OCI-LY1 (cell line): ENCODE data around the gene IGF1R.

Experiments used
- H2AFZ ChIP-seq: fragments of 200-600 bp; sonication (generic), shearing (Covaris generic); 2 replicates; pipeline ENCODE4 v1.6.0; 2014; ENCODE audit warnings: antibody characterized with exemption, mild to moderate bottlenecking, low read length
- H3F3A ChIP-seq: fragments of 200-600 bp; sonication (generic), shearing (Covaris generic); 2 replicates; pipeline ENCODE4 v1.6.0; 2014; ENCODE audit warnings: mild to moderate bottlenecking, antibody characterized with exemption, low read length, moderate library complexity; ENCODE audit not compliant: insufficient read depth
- H3K27ac ChIP-seq: fragments of 200-600 bp; sonication (generic); 2 replicates; pipeline ENCODE4 v1.5.1; 2014; ENCODE audit warnings: low read length, mixed run types, mild to moderate bottlenecking, low read depth; ENCODE audit not compliant: poor library complexity, severe bottlenecking
- H3K27me3 ChIP-seq: fragments of 200-600 bp; sonication (generic); 2 replicates; pipeline ENCODE4 v1.6.0; 2014; ENCODE audit warnings: antibody characterized with exemption, mild to moderate bottlenecking, low read length, moderate library complexity; ENCODE audit not compliant: insufficient read depth
- H3K36me3 ChIP-seq: fragments of 200-600 bp; sonication (generic); 2 replicates; pipeline ENCODE4 v1.6.1; 2014; ENCODE audit warnings: mild to moderate bottlenecking, antibody characterized with exemption, low read length, moderate library complexity, mixed read lengths; ENCODE audit not compliant: insufficient read depth
- H3K4me1 ChIP-seq: fragments of 200-600 bp; sonication (generic); 2 replicates; pipeline ENCODE4 v1.5.1; 2014; ENCODE audit warnings: mild to moderate bottlenecking, low read length, moderate library complexity; ENCODE audit not compliant: insufficient read depth, severe bottlenecking
- H3K4me2 ChIP-seq: fragments of 200-600 bp; sonication (generic), shearing (Covaris generic); 2 replicates; pipeline ENCODE4 v1.6.1; 2014; ENCODE audit warnings: low read length
- H3K4me3 ChIP-seq: fragments of 200-600 bp; sonication (generic); 2 replicates; pipeline ENCODE4 v1.5.1; 2014; ENCODE audit warnings: low read length, low read depth, mild to moderate bottlenecking, mixed read lengths; ENCODE audit not compliant: poor library complexity, severe bottlenecking
- H3K79me2 ChIP-seq: fragments of 200-600 bp; shearing (Covaris generic); 2 replicates; pipeline ENCODE4 v1.6.1; 2016; ENCODE audit warnings: mixed run types, low read length, mixed read lengths; ENCODE audit not compliant: insufficient read depth
- H3K9ac ChIP-seq: fragments of 200-600 bp; sonication (generic), shearing (Covaris generic); 2 replicates; pipeline ENCODE4 v1.6.1; 2014; ENCODE audit warnings: mild to moderate bottlenecking, low read length, mixed read lengths
- H3K9me2 ChIP-seq: fragments of 200-600 bp; sonication (generic), shearing (Covaris generic); 2 replicates; pipeline ENCODE4 v1.6.1; 2014; ENCODE audit warnings: low read depth, mild to moderate bottlenecking, low read length, mixed read lengths
- H3K9me3 ChIP-seq: fragments of 200-600 bp; shearing (Covaris generic); 2 replicates; pipeline ENCODE4 v1.6.1; 2014; ENCODE audit warnings: low read length, mixed read lengths
- H4K20me1 ChIP-seq: fragments of 200-600 bp; sonication (generic), shearing (Covaris generic); 2 replicates; pipeline ENCODE4 v1.6.0; 2016; ENCODE audit warnings: mild to moderate bottlenecking, low read length; ENCODE audit not compliant: insufficient read depth
- EZH2 ChIP-seq: fragments of 200-600 bp; sonication (generic), shearing (Covaris generic); IDR thresholded peaks from 2 replicates; pipeline ENCODE4 v1.8.0; 2017; ENCODE audit warnings: borderline replicate concordance, mixed run types, mild to moderate bottlenecking, antibody characterized with exemption, low read length, moderate library complexity, mixed read lengths
- TF ChIP-seq, protein P1 (sequence below): fragments of 200-600 bp; sonication (generic), shearing (Covaris generic); IDR thresholded peaks from 2 replicates; pipeline ENCODE4 v1.5.1; 2017; ENCODE audit warnings: mild to moderate bottlenecking, antibody characterized with exemption, low read length, moderate library complexity, mixed read lengths

The IGF1R gene

DNA sequence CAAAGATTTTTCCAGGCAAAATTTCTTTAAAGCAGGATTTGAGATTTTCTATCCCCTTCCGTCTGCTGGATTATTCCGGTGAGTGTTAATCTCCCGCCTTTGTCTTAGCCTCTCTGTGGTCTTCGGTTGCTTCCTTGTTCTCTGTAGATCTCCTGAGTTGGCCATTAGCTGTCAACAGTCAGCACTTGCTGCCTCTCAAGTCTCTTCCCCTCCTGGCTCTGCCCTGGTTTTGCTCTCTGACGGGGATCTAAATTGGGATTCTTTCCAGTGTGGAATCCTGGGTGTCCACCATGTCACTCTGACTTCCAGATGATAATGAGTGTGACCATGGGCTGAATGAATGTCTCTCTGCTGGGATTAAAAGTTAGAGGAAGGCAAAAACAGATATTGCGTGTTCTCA, 121.5 kb downstream of the IGF1R start:
- H3K4me2 ChIP-seq: no peak overlapping the region
- H3K9ac ChIP-seq: no peak overlapping the region
- TF ChIP-seq, protein P1, sequence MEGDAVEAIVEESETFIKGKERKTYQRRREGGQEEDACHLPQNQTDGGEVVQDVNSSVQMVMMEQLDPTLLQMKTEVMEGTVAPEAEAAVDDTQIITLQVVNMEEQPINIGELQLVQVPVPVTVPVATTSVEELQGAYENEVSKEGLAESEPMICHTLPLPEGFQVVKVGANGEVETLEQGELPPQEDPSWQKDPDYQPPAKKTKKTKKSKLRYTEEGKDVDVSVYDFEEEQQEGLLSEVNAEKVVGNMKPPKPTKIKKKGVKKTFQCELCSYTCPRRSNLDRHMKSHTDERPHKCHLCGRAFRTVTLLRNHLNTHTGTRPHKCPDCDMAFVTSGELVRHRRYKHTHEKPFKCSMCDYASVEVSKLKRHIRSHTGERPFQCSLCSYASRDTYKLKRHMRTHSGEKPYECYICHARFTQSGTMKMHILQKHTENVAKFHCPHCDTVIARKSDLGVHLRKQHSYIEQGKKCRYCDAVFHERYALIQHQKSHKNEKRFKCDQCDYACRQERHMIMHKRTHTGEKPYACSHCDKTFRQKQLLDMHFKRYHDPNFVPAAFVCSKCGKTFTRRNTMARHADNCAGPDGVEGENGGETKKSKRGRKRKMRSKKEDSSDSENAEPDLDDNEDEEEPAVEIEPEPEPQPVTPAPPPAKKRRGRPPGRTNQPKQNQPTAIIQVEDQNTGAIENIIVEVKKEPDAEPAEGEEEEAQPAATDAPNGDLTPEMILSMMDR: no peak
- TF ChIP-seq EZH2: no peak
- H3K4me3 ChIP-seq: no peak overlapping the region
- H2AFZ ChIP-seq: no peak overlapping the region
- no peak overlapping the region for H3K27ac ChIP-seq
- H3K9me2 ChIP-seq: no peaks in the 10 kb centered on the region
- no peaks in the 10 kb centered on the region for H3F3A ChIP-seq
- H3K79me2 ChIP-seq: no peaks in the 10 kb centered on the region
- no peaks in the 10 kb centered on the region for H3K4me1 ChIP-seq
- no peaks in the 10 kb centered on the region for H3K9me3 ChIP-seq
- no peaks in the 10 kb centered on the region for H3K36me3 ChIP-seq
- H4K20me1 ChIP-seq: no peaks in the 10 kb centered on the region
- no peaks in the 10 kb centered on the region for H3K27me3 ChIP-seq

DNA sequence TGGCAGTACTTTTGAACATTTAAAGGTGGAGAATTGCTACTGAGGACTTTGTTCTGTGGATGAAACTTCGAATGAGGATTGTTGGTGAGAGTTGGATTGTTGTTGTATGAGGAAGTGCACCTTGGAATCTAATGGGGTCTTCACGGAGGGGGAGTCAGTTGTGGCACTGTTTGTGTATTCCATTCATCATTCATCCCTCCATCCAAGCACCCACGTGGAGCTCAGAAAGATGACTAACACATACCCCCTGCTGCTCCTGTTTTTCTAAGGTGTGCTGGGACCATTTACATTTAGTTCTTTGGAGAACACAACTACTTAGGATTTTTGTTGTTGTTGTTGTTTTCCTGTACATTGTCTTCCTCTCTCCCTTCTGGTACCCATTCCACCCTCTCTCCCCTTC, 122.6 kb downstream of the IGF1R start:
- H3K4me1 ChIP-seq: no peaks in the 10 kb centered on the region
- H3K79me2 ChIP-seq: no peaks in the 10 kb centered on the region

DNA sequence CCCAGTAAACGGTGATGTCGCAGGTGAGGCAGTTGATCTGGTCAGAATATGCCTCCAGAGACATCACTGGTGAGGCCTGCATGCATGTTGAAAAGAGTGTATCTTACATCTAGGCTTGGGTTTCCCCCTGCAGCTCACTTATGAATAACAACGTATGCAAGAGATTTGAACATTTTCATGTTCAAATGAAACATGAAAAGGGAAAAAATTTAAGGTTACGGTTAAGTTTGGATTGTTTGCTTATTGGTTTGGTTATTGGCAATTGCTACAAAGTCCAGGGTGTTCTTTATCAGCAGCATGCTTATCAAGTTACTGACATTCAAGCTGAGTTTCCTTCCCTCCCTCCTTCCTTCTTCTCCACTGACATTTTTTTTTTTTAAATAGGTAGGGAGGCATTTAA, 123.2 kb downstream of the IGF1R start:
- TF ChIP-seq, protein P1: no peak
- no peak for TF ChIP-seq EZH2
- no peaks in the 10 kb centered on the region for H3F3A ChIP-seq
- H3K4me3 ChIP-seq: no peak overlapping the region
- no peak overlapping the region for H3K27ac ChIP-seq
- H3K9ac ChIP-seq: no peak overlapping the region
- no peaks in the 10 kb centered on the region for H3K9me3 ChIP-seq
- 0 out of 2 replicates have a peak, but pooled peaks cover 5% of the 10 kb centered on the region for H3K27me3 ChIP-seq
- no peaks in the 10 kb centered on the region for H3K9me2 ChIP-seq
- no peaks in the 10 kb centered on the region for H3K79me2 ChIP-seq
- no peaks in the 10 kb centered on the region for H4K20me1 ChIP-seq
- no peak overlapping the region for H2AFZ ChIP-seq
- no peaks in the 10 kb centered on the region for H3K4me1 ChIP-seq
- H3K4me2 ChIP-seq: no peak overlapping the region
- no peaks in the 10 kb centered on the region for H3K36me3 ChIP-seq

More for the DNA sequence above, 122.6 kb downstream of the IGF1R start:
- TF ChIP-seq, protein P1: no peak
- no peak for TF ChIP-seq EZH2
- Histone ChIP-seq H4K20me1 (no peaks in the 10 kb centered on the region), H3K9ac (no peak overlapping the region), H3K36me3 (no peaks in the 10 kb centered on the region), H3K4me2 (no peak overlapping the region), H3K4me3 (no peak overlapping the region), H3K9me2 (no peaks in the 10 kb centered on the region), H3K27me3 (0 out of 2 replicates have a peak, but pooled peaks cover 5% of the 10 kb centered on the region), H3K9me3 (no peaks in the 10 kb centered on the region), H3F3A (no peaks in the 10 kb centered on the region), H3K27ac (no peak overlapping the region), H2AFZ (no peak overlapping the region)
